ENCODE data around the gene PXMP4.

GRCh38 chr20:33666293-33667244 lies 53.5 kb downstream of the PXMP4 start, which contains the start of gene ACTL10:
- TF ChIP-seq ZNF624 (tag by site-specific recombination; IDR thresholded peaks at IDR 0.05) (no peak), ZNF114 (tag by site-specific recombination; IDR thresholded peaks at IDR 0.05) (no peak), ZNF311 (tag by site-specific recombination; IDR thresholded peaks at IDR 0.05; ENCODE audit: borderline replicate concordance) (no peak), ZNF335 (tag by site-specific recombination; conservative IDR thresholded peaks at IDR 0.05) (no peak), SETDB1 (IDR thresholded peaks at IDR 0.05; ENCODE audit: insufficient read length, low read length) (no peak), ZNF140 (tag by site-specific recombination; IDR thresholded peaks at IDR 0.05) (no peak), PRDM4 (tag by site-specific recombination; IDR thresholded peaks at IDR 0.05) (no peak), ZBTB48 (tag by site-specific recombination; IDR thresholded peaks at IDR 0.05) (no peak), RBAK (tag by site-specific recombination; IDR thresholded peaks at IDR 0.05) (no peak), ZNF302 (tag by site-specific recombination; IDR thresholded peaks at IDR 0.05; ENCODE audit: low read depth) (no peak), ZBTB1 (tag by site-specific recombination; IDR thresholded peaks at IDR 0.05) (no peak), CTCF (tag by site-specific recombination; IDR thresholded peaks at IDR 0.05) (no peak)

All from HEK293 (cell line).